Vagina (tissue), 2 donors: ENCODE measurements around the gene PKIB. TPM values are rescaled to one million over a fixed set of nuclear protein-coding genes. Genes with fewer than 3 reads are reported as not detected.

Experiments used
- DNase-seq, 2 donors: peaks; one replicate each; pipeline ENCODE4 v3.0.0-alpha.2; 2017; ENCODE audit errors: extremely low spot score in 2 of 2
- H3K27ac ChIP-seq: fragments of 200-600 bp; sonication (generic); one replicate; pipeline ENCODE4 v1.5.1; 2019
- H3K27me3 ChIP-seq: fragments of 200-600 bp; sonication (generic); one replicate; pipeline ENCODE4 v1.5.1; 2019
- H3K36me3 ChIP-seq, 2 donors: fragments of 200-600 bp; sonication (generic); one replicate each; pipeline ENCODE4 v1.5.1; 2017 to 2019
- H3K4me1 ChIP-seq: fragments of 200-600 bp; sonication (generic); one replicate; pipeline ENCODE4 v1.5.1; 2019
- H3K4me3 ChIP-seq, 2 donors: fragments of 200-600 bp; sonication (generic); 1 replicate in 1 of 2; 2 replicates in 1 of 2; pipeline ENCODE4 v1.5.1; 2016 to 2019
- H3K9me3 ChIP-seq: fragments of 200-600 bp; sonication (generic); one replicate; pipeline ENCODE4 v1.5.1; 2019
- CTCF ChIP-seq, 3 experiments: fragments of 450-650 bp in 2 of 3; fragments of 200-600 bp in 1 of 3; sonication (generic) in 1 of 3; IDR thresholded peaks; one replicate each; pipeline ENCODE4 v1.5.1; 2017 to 2019; ENCODE audit warnings: antibody characterized with exemption in 3 of 3, mild to moderate bottlenecking in 2 of 3, moderate library complexity in 2 of 3
- POLR2A ChIP-seq, 2 donors: fragments of 450-650 bp; IDR thresholded peaks; one replicate each; pipeline ENCODE4 v1.6.1; 2017; ENCODE audit warnings: antibody characterized with exemption in 2 of 2, mild to moderate bottlenecking in 2 of 2, moderate library complexity in 2 of 2
- POLR2AphosphoS5 ChIP-seq, 2 donors: sonication (generic); formaldehyde crosslinking; IDR thresholded peaks; one replicate each; pipeline ENCODE4 v1.9.0; 2017; ENCODE audit warnings: antibody characterized with exemption in 2 of 2, mild to moderate bottlenecking in 2 of 2, low read depth in 1 of 2; ENCODE audit not compliant: insufficient read depth in 1 of 2
- intact Hi-C: fragments of 100-400 bp; cut with DNase I; formaldehyde crosslinking; loops from one replicate; pipeline ENCODE4 v1.15.1; 2023
- total RNA-seq: library from RNA; depleted of rRNA; stranded (reverse); fragments of >200 nt; gene quantifications from one replicate; pipeline ENCODE4 v1.2.3, GENCODE V29; 2016

PKIB gene
- total RNA-seq, 1 donor from 2014 or later = 2.7 TPM

DNA sequence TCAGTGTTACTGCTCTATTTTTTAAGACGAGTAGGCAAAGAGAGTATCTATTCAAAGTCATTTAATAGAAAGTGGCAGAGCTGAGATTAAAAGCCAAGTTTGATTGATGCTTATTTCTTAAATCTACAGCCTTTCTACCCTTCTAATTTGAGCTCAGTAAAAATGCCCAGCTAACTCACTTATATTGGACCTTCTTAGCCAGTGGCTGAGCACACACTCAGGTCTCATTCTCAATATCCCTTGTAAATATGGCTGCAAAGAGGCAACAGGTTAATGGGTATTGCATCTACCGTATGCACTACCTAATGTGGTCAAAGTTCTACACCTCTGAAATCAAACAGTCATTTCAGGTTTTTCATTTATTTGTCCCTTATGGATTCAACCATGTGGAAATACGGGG, 6.7 kb downstream of the PKIB start:
- Histone ChIP-seq H3K9me3 (no peaks in the 10 kb centered on the region), H3K27ac (no peak overlapping the region), H3K27me3 (no peaks in the 10 kb centered on the region), H3K4me1 (no peaks in the 10 kb centered on the region), H3K4me3 (no peak overlapping the region), H3K36me3 (no peaks in the 10 kb centered on the region)
- DNase-seq = no peak
- TF ChIP-seq CTCF (IDR thresholded peaks at IDR 0.05) (no peak), POLR2A (IDR thresholded peaks at IDR 0.05) (no peak), POLR2AphosphoS5 (IDR thresholded peaks at IDR 0.05; ENCODE audit: insufficient read depth in 1 of 2, low read depth in 1 of 2) (no peak)
- intact Hi-C loops = no loop called here

DNA sequence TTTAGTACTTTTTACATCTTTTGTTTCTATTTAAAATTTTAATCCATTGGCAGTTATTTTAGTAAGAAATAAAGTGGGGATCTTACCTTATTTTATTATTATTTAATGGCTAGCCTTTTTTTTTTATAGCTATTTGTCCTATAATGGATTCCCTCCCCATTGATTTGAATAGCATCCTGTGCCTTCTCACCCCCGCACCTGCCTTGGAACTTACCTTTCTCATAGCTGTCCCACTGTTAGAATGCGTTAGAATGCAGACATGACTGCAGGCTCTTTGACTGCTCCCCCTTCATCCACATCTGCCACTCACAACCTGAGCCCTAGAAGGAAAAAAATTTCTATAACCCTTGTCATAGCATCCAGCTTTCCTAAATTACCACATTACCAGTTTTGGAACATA, 9.1 kb downstream of the PKIB start:
- no peaks in the 10 kb centered on the region for H3K9me3 ChIP-seq
- no peaks in the 10 kb centered on the region for H3K27me3 ChIP-seq
- intact Hi-C loops = no loop called here
- H3K4me1 ChIP-seq = no peaks in the 10 kb centered on the region
- no peak for DNase-seq
- no peaks in the 10 kb centered on the region for H3K36me3 ChIP-seq
- H3K27ac ChIP-seq = no peak overlapping the region
- TF ChIP-seq POLR2AphosphoS5 (IDR thresholded peaks at IDR 0.05; ENCODE audit: insufficient read depth in 1 of 2, low read depth in 1 of 2) (no peak), POLR2A (IDR thresholded peaks at IDR 0.05) (no peak), CTCF (IDR thresholded peaks at IDR 0.05) (no peak)
- no peak overlapping the region for H3K4me3 ChIP-seq

DNA sequence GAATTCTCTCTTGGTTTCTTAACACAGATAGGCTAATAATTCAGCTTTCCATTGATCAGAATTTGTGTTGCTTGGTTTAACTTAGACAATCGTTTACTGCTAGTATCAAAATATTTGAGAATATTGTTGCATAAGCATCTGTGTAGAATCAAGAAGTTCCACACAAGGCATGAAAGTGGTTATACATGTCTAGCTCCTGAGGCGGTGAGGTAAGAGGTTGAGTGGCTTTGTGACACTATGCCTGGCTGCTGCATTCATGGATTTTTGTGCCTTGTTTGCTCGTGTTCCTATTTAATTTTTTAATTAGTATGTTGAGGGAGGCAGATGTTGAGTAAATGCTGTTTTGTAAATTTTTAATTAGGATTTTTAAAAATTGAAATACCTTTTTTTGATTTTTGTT, 10.2 kb downstream of the PKIB start:
- Histone ChIP-seq H3K4me1 (no peaks in the 10 kb centered on the region), H3K27ac (no peak overlapping the region), H3K9me3 (no peaks in the 10 kb centered on the region), H3K27me3 (no peaks in the 10 kb centered on the region), H3K4me3 (no peak overlapping the region), H3K36me3 (no peaks in the 10 kb centered on the region)
- intact Hi-C loops = no loop called here
- DNase-seq = no peak
- no peak for TF ChIP-seq POLR2A (IDR thresholded peaks at IDR 0.05)
- TF ChIP-seq CTCF (IDR thresholded peaks at IDR 0.05) = no peak
- no peak for TF ChIP-seq POLR2AphosphoS5 (IDR thresholded peaks at IDR 0.05; ENCODE audit: insufficient read depth in 1 of 2, low read depth in 1 of 2)

DNA sequence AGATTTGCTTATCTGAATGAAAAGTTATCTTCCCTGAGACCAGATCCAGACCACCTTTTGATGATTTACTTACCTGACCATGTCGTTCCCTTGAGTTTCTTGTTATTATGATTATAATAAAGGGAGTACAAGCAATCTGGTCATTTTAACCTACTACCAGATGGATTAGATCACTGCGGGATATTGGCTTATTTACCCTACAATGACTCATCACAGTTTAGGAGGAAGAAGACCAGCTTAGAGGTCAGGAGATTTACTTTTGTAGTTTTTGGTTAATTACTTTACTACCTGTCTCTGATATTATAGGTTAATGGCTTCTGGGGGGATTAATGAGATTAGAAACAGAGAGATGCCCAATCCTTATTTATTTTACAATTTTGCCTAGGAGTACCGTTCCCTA, 10.7 kb downstream of the PKIB start:
- no peaks in the 10 kb centered on the region for H3K36me3 ChIP-seq
- no peak overlapping the region for H3K4me3 ChIP-seq
- TF ChIP-seq POLR2A (IDR thresholded peaks at IDR 0.05) (no peak), POLR2AphosphoS5 (IDR thresholded peaks at IDR 0.05; ENCODE audit: insufficient read depth in 1 of 2, low read depth in 1 of 2) (no peak), CTCF (IDR thresholded peaks at IDR 0.05) (no peak)
- DNase-seq = no peak
- H3K27me3 ChIP-seq = no peaks in the 10 kb centered on the region
- H3K4me1 ChIP-seq = no peaks in the 10 kb centered on the region
- H3K9me3 ChIP-seq = no peaks in the 10 kb centered on the region
- no peak overlapping the region for H3K27ac ChIP-seq
- intact Hi-C loops = no loop called here

DNA sequence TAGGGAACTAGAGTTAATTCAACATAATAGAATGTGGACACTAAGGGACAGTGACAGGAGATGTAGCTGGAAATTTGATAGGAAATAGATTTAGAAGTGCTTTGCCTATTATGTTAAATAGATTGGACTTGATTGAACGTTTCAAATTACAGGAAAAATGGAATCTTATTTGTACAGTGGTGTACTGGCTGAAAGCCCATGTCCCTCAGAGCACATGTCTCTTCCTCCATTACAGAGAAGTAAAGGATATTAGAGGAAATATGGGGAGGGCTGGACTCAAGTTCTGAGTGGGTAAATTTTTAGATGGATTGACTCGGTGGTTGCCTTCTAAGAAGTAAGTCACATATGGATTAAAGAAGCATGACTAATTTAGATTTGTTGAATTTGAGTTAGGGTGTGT, 11.4 kb downstream of the PKIB start:
- TF ChIP-seq POLR2A (IDR thresholded peaks at IDR 0.05) = no peak
- TF ChIP-seq POLR2AphosphoS5 (IDR thresholded peaks at IDR 0.05; ENCODE audit: insufficient read depth in 1 of 2, low read depth in 1 of 2) = no peak
- no peak for TF ChIP-seq CTCF (IDR thresholded peaks at IDR 0.05)
- H3K9me3 ChIP-seq = no peaks in the 10 kb centered on the region
- no peaks in the 10 kb centered on the region for H3K36me3 ChIP-seq
- no peak for DNase-seq
- no peak overlapping the region for H3K4me3 ChIP-seq
- intact Hi-C loops = no loop called here
- no peak overlapping the region for H3K27ac ChIP-seq
- no peaks in the 10 kb centered on the region for H3K27me3 ChIP-seq
- no peaks in the 10 kb centered on the region for H3K4me1 ChIP-seq
